HCT116 (cell line): Measurements from ENCODE around the gene DSTYK. TPM values are rescaled to one million over a fixed set of nuclear protein-coding genes. Genes with fewer than 3 reads are reported as not detected.
"Not testable (repeated sequence)": the region's sequence is repeated elsewhere in the genome, so short reads cannot be mapped to it uniquely, and the experiment has no call there.

Experiments
- ATAC-seq: fragments of 200-7000 bp; cut with Tn5 transposase; 2 replicates; pipeline ENCODE4 v1.9.1; 2020; ENCODE audit warnings: mild to moderate bottlenecking, moderate library complexity
- BruUV-seq: library from RNA; stranded (reverse); fragments of 400-500 nt; replicated peaks from 2 replicates; lab custom pipeline; 2021; lab: Mats Ljungman, UMichigan
- CTCF ChIA-PET: fragments of 300-600 bp; sonication (Branson Sonifier 250); formaldehyde crosslinking; loops from one replicate; lab custom pipeline; 2021; ENCODE audit warnings: antibody characterized with exemption; lab: Charles Lee
- POLR2A ChIA-PET: fragments of 300-600, 350-600 bp; sonication (Branson Sonifier 250); formaldehyde crosslinking; loops from one replicate; lab custom pipeline; 2021; ENCODE audit warnings: antibody characterized with exemption; lab: Charles Lee
- RAD21 ChIA-PET, 2 experiments: fragments of 300-600 bp; sonication (Branson Sonifier 250); formaldehyde crosslinking; loops; one replicate each; lab custom pipeline; 2023; ENCODE audit warnings: low total read pairs in 2 of 2; ENCODE audit not compliant: uncharacterized antibody in 2 of 2, unreplicated experiment in 2 of 2, low non-redundant PET in 1 of 2; lab: Charles Lee
- DNase-seq: peaks from one replicate; pipeline ENCODE4 v3.0.0-alpha.2; 2010; ENCODE audit warnings: low read depth, low spot score
- H2AFZ ChIP-seq: fragments of 200-600 bp; shearing (Covaris generic), sonication (generic); 2 replicates; pipeline ENCODE4 v1.6.1; 2017; ENCODE audit warnings: low read depth, mixed run types, mixed read lengths, antibody characterized with exemption, low read length; ENCODE audit not compliant: poor library complexity, severe bottlenecking
- H3K27ac ChIP-seq: 2 replicates; pipeline ENCODE4 v1.5.1; 2012; ENCODE audit warnings: low read depth, low read length
- H3K27me3 ChIP-seq: fragments of 200-600 bp; sonication (generic); 2 replicates; pipeline ENCODE4 v1.6.1; 2016; ENCODE audit warnings: mixed run types, low read length, mixed read lengths; ENCODE audit not compliant: insufficient read depth
- H3K36me3 ChIP-seq, 2 experiments: fragments of 200-500 bp in 1 of 2; fragments of 200-600 bp in 1 of 2; sonication (Bioruptor generic) in 1 of 2; sonication (generic) in 1 of 2; 2 replicates each; pipeline versions ENCODE4 v1.5.1 to v1.6.1; 2014 to 2016; ENCODE audit warnings: low read length in 2 of 2, inconsistent platforms in 1 of 2, mixed read lengths in 1 of 2, mixed run types in 1 of 2; ENCODE audit not compliant: insufficient read depth in 2 of 2, control insufficient read depth in 1 of 2
- H3K4me1 ChIP-seq, 2 experiments: fragments of 200-600 bp in 1 of 2; sonication (generic) in 1 of 2; 2 replicates each; pipeline versions ENCODE4 v1.5.1 to v1.6.1; 2012 to 2017; ENCODE audit warnings: low read length in 2 of 2, inconsistent platforms in 1 of 2, mild to moderate bottlenecking in 1 of 2, mixed read lengths in 1 of 2, mixed run types in 1 of 2, moderate library complexity in 1 of 2; ENCODE audit not compliant: insufficient read depth in 2 of 2, control insufficient read depth in 1 of 2
- H3K4me2 ChIP-seq: fragments of 200-600 bp; sonication (generic); 2 replicates; pipeline ENCODE4 v1.6.1; 2017; ENCODE audit warnings: mixed run types, low read length, mixed read lengths
- H3K4me3 ChIP-seq, 2 experiments: fragments of 200-600 bp in 1 of 2; sonication (generic) in 1 of 2; replicated peaks in 1 of 2; 2 replicates each; pipeline ENCODE4 v1.5.1; 2011 to 2016; ENCODE audit warnings: low read length in 2 of 2, control low read depth in 1 of 2, low read depth in 1 of 2, mild to moderate bottlenecking in 1 of 2, mixed read lengths in 1 of 2, mixed run types in 1 of 2
- H3K79me2 ChIP-seq: fragments of 200-600 bp; sonication (generic); 2 replicates; pipeline ENCODE4 v1.6.1; 2017; ENCODE audit warnings: mild to moderate bottlenecking, mixed run types, low read length, moderate library complexity, mixed read lengths; ENCODE audit not compliant: insufficient read depth
- H3K9ac ChIP-seq: fragments of 200-600 bp; sonication (generic); 2 replicates; pipeline ENCODE4 v1.6.1; 2016; ENCODE audit warnings: low read length, mixed read lengths
- H3K9me2 ChIP-seq: fragments of 200-600 bp; sonication (generic), shearing (Covaris generic); 2 replicates; pipeline ENCODE4 v1.6.1; 2017; ENCODE audit warnings: mixed run types, mild to moderate bottlenecking, moderate library complexity; ENCODE audit not compliant: insufficient read depth
- H3K9me3 ChIP-seq, 2 experiments: fragments of 200-500 bp in 1 of 2; fragments of 200-600 bp in 1 of 2; sonication (Bioruptor generic) in 1 of 2; sonication (generic) in 1 of 2; 2 replicates each; pipeline ENCODE4 v1.6.1; 2014 to 2017; ENCODE audit warnings: low read length in 2 of 2, mixed read lengths in 2 of 2, inconsistent platforms in 1 of 2, low read depth in 1 of 2, mild to moderate bottlenecking in 1 of 2, mixed run types in 1 of 2, moderate library complexity in 1 of 2; ENCODE audit not compliant: control insufficient read depth in 1 of 2, insufficient read depth in 1 of 2
- H4K20me1 ChIP-seq: fragments of 200-600 bp; sonication (generic), shearing (Covaris generic); 2 replicates; pipeline ENCODE4 v1.6.1; 2017; ENCODE audit warnings: mixed run types, mild to moderate bottlenecking, moderate library complexity; ENCODE audit not compliant: insufficient read depth
- CEBPB ChIP-seq: IDR thresholded peaks from 2 replicates; pipeline ENCODE4 v1.6.1; 2012; ENCODE audit warnings: low read depth
- EZH2phosphoT487 ChIP-seq: fragments of 200-600 bp; IDR thresholded peaks from 2 replicates; pipeline ENCODE4 v1.6.1; 2018; ENCODE audit warnings: antibody characterized with exemption, borderline replicate concordance
- FOSL1 ChIP-seq: IDR thresholded peaks from 2 replicates; pipeline ENCODE4 v1.6.1; 2012; ENCODE audit warnings: low read depth
- MAX ChIP-seq: IDR thresholded peaks from 2 replicates; pipeline ENCODE4 v1.6.1; 2012
- TCF7L2 ChIP-seq: IDR thresholded peaks from 2 replicates; pipeline ENCODE4 v1.7.0; 2011; ENCODE audit warnings: borderline replicate concordance, inconsistent platforms; ENCODE audit not compliant: insufficient read depth, insufficient read length; ENCODE audit errors: extremely low read depth
- ZFX ChIP-seq: fragments of 450-650 bp; IDR thresholded peaks from 2 replicates; pipeline ENCODE4 v1.6.1; 2017
- intact Hi-C: fragments of 100-400 bp; cut with micrococcal nuclease; formaldehyde crosslinking; loops from 2 replicates; pipeline ENCODE4 v1.10.0; 2022
- total RNA-seq: library from RNA; stranded (reverse); gene quantifications from one replicate; pipeline ENCODE4 v1.2.1, GENCODE V29; 2021; ENCODE audit not compliant: unreplicated experiment
- TF ChIP-seq, protein P1 (sequence below): IDR thresholded peaks from 2 replicates; pipeline ENCODE4 v1.6.1; 2012; ENCODE audit warnings: low read depth
- TF ChIP-seq, protein P2 (sequence below): IDR thresholded peaks from 2 replicates; pipeline ENCODE4 v1.6.1; 2012

Gene DSTYK
- total RNA-seq, 1 experiment from 2014 or later = 6.6 TPM

DNA sequence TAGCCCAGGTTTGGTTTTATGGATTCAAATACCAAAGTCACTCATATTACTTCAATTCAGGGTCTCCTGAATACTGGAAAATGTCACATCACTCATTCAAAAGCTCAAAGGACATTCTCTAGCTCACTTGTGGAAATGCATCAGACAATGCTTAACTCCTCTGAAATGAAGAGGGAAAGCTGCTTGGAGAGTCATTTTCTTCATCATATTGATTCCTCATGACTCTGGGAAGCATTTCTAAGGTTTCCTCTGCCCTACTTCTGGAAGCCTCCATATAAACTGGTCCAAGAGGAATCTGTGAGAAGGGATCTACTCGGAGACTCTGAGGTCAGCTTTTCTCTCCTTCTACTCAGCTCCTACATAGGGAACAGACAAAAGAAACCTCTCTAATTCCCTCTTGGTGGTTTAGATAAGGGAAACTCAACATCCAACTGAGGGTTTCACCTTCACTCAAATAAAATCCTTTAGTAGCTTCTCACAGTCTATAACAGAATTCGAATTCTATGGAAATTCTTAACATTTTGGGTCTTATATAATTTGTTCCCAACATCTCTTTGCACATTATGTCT lies 53.4 kb downstream of the DSTYK start:
- CTCF ChIA-PET = interaction anchor here (0.9 kb wide), 1 partner anchor 17 kb away, joined by 3 read pairs; no protein-coding TSS in a partner anchor
- BruUV-seq = no TSS peak
- no peak overlapping the region for H3K4me3 ChIP-seq
- H3K27ac ChIP-seq = no peak overlapping the region
- no peak overlapping the region for H3K9ac ChIP-seq
- peaks cover 13 to 25% of the 10 kb centered on the region in 2 experiments for H3K36me3 ChIP-seq
- H2AFZ ChIP-seq = no peak overlapping the region
- peaks cover 0 to 5% of the 10 kb centered on the region in 2 experiments; a peak in 1 of 4 replicates for H3K4me1 ChIP-seq
- intact Hi-C loops = no loop called here
- TF ChIP-seq ZFX = no peak
- TF ChIP-seq TCF7L2 = no peak
- TF ChIP-seq, protein P1, sequence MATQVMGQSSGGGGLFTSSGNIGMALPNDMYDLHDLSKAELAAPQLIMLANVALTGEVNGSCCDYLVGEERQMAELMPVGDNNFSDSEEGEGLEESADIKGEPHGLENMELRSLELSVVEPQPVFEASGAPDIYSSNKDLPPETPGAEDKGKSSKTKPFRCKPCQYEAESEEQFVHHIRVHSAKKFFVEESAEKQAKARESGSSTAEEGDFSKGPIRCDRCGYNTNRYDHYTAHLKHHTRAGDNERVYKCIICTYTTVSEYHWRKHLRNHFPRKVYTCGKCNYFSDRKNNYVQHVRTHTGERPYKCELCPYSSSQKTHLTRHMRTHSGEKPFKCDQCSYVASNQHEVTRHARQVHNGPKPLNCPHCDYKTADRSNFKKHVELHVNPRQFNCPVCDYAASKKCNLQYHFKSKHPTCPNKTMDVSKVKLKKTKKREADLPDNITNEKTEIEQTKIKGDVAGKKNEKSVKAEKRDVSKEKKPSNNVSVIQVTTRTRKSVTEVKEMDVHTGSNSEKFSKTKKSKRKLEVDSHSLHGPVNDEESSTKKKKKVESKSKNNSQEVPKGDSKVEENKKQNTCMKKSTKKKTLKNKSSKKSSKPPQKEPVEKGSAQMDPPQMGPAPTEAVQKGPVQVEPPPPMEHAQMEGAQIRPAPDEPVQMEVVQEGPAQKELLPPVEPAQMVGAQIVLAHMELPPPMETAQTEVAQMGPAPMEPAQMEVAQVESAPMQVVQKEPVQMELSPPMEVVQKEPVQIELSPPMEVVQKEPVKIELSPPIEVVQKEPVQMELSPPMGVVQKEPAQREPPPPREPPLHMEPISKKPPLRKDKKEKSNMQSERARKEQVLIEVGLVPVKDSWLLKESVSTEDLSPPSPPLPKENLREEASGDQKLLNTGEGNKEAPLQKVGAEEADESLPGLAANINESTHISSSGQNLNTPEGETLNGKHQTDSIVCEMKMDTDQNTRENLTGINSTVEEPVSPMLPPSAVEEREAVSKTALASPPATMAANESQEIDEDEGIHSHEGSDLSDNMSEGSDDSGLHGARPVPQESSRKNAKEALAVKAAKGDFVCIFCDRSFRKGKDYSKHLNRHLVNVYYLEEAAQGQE = no peak
- TF ChIP-seq MAX = no peak
- no peak for TF ChIP-seq EZH2phosphoT487
- TF ChIP-seq, protein P2, sequence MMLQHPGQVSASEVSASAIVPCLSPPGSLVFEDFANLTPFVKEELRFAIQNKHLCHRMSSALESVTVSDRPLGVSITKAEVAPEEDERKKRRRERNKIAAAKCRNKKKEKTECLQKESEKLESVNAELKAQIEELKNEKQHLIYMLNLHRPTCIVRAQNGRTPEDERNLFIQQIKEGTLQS = no peak
- no peak for TF ChIP-seq FOSL1
- TF ChIP-seq CEBPB = no peak
- no peaks in the 10 kb centered on the region for H3K27me3 ChIP-seq
- peaks cover 0 to 3% of the 10 kb centered on the region in 2 experiments; a peak in 2 of 4 replicates for H3K9me3 ChIP-seq
- H3K79me2 ChIP-seq = no peaks in the 10 kb centered on the region
- no peak overlapping the region for H3K4me2 ChIP-seq
- no peaks in the 10 kb centered on the region for H3K9me2 ChIP-seq
- no peaks in the 10 kb centered on the region for H4K20me1 ChIP-seq
- RAD21 ChIA-PET = no interaction called here
- POLR2A ChIA-PET = no interaction called here
- ATAC-seq = no peak
- no peak for DNase-seq

DNA sequence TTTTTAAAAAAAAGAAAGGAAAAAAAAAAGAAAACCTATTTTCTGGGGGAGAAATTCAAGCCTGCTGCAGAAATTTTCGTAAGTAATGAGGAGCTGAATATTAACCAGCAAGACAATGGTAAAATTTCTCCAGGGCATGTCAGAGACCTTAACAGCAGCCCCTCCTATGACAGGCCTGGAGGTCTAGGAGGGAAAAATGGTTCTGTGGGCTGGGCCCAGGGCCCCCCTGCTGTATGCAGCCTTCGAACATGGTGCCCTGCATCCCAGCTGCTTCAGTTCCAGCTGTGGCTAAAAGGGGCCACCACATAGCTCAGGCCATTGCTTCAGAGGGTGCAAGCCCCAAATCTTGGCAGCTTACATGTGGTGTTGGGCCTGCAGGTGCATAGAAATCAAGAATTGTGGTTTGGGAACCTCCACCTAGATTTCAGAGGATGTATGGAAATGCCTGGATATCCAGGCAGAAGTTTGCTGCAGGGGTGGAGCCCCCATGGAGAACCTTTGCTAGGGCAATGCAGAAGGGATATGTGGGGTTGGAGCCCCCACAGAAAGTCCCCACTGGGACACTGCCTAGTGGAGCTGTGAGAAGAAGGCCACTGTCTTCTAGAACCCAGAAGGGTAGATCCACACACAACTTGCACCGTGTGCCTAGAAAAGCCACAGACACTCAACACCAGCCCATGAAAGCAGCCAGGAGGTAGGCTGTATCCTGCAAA lies 55.7 kb downstream of the DSTYK start:
- CTCF ChIA-PET, BruUV-seq, H4K20me1 ChIP-seq, H3K4me2 ChIP-seq, H3K27ac ChIP-seq, intact Hi-C loops, H3K9me3 ChIP-seq, POLR2A ChIA-PET, ATAC-seq, H3K27me3 ChIP-seq, H3K4me3 ChIP-seq, DNase-seq, H3K9ac ChIP-seq, H2AFZ ChIP-seq, H3K9me2 ChIP-seq, RAD21 ChIA-PET, H3K79me2 ChIP-seq, H3K4me1 ChIP-seq: not testable (repeated sequence)
- peaks cover 13 to 19% of the 10 kb centered on the region in 2 experiments for H3K36me3 ChIP-seq
